ENCODE data around the gene GNL1. TPM values are rescaled to one million over a fixed set of nuclear protein-coding genes. Genes with fewer than 3 reads are reported as not detected.

The GNL1 gene
- total RNA-seq, 4 donors from 2014 or later = 26.6 to 40.4 (median 33.8) TPM

DNA sequence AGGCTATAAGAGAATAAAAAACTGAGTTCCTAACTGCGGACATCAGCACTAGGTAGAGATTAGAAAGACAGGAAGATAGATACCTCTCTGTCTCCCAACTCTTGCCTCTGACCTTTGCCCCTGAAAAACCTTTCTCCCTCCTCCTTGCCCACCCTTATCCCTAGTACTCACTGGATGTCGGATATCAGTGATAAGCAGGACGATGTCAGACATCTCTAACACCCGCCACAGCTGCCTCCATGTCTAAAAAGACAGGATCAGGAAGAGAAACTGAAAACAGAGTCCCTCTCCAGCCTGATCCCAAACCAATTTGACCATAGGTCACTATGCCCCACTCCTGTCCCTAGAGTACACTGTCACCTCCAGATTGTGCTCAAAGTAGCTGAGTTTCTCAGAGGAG, 1.9 kb downstream of the GNL1 start:
- H3K4me1 ChIP-seq = peaks cover 4 to 20% (median 8%) of the 10 kb centered on the region in 4 donors
- no peak for DNase-seq
- H3K27ac ChIP-seq = no peak overlapping the region
- TF ChIP-seq, protein P1, sequence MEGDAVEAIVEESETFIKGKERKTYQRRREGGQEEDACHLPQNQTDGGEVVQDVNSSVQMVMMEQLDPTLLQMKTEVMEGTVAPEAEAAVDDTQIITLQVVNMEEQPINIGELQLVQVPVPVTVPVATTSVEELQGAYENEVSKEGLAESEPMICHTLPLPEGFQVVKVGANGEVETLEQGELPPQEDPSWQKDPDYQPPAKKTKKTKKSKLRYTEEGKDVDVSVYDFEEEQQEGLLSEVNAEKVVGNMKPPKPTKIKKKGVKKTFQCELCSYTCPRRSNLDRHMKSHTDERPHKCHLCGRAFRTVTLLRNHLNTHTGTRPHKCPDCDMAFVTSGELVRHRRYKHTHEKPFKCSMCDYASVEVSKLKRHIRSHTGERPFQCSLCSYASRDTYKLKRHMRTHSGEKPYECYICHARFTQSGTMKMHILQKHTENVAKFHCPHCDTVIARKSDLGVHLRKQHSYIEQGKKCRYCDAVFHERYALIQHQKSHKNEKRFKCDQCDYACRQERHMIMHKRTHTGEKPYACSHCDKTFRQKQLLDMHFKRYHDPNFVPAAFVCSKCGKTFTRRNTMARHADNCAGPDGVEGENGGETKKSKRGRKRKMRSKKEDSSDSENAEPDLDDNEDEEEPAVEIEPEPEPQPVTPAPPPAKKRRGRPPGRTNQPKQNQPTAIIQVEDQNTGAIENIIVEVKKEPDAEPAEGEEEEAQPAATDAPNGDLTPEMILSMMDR (IDR thresholded peaks at IDR 0.05) = no peak
- TF ChIP-seq POLR2A (IDR thresholded peaks at IDR 0.05) = no peak
- H3K9me3 ChIP-seq = no peaks in the 10 kb centered on the region
- H3K36me3 ChIP-seq = peaks cover 0 to 39% (median 0%) of the 10 kb centered on the region in 3 donors
- no peaks in the 10 kb centered on the region for H3K27me3 ChIP-seq
- H3K4me3 ChIP-seq = no peak overlapping the region

DNA sequence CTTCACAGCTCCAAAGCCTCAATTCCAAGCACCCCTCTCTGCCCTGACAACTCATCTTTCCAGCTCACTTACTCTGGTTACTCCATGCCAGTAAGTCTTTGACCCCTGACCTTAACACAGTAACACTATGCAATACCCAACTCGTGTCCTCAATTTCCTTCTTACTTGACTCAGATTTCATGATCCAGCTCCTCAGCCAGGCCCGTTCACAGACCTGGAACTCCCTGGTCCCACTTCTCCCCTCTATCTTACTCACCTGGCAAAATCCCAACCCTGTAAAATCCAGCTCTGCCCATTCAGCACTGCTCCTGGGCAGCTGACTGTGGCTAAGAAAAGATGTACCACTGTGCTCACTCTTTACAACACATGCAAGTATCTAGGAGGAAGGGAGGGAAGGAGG, 7.9 kb downstream of the GNL1 start:
- H3K4me1 ChIP-seq = no peaks in the 10 kb centered on the region
- H3K27ac ChIP-seq = no peak overlapping the region
- peaks cover 0 to 62% (median 0%) of the 10 kb centered on the region in 3 donors for H3K36me3 ChIP-seq
- TF ChIP-seq, protein P1 (IDR thresholded peaks at IDR 0.05) = no peak
- TF ChIP-seq POLR2A (IDR thresholded peaks at IDR 0.05) = no peak
- no peaks in the 10 kb centered on the region for H3K27me3 ChIP-seq
- H3K9me3 ChIP-seq = no peaks in the 10 kb centered on the region
- no peak for DNase-seq
- H3K4me3 ChIP-seq = no peak overlapping the region

DNA sequence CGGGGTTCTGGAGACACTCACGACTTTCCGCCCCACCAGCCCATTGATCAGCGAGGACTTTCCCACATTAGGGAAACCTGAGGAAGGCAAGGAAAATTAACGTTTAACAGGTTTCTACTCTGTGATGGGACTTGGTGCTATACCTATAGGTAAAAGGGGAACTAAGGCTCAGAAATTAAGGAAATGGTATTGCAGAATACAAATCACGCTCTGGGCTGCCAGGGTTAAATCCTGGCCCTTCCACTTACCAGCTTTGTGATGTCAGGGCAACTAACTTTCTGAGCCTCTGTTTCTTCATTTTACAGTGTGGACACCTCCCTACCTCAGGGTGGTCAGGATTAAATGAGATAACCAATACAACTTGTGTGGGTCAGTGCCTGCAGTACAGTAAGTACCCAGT, 8.8 kb downstream of the GNL1 start:
- Histone ChIP-seq H3K27ac (no peak overlapping the region), H3K4me3 (no peak overlapping the region), H3K36me3 (peaks cover 0 to 53% (median 0%) of the 10 kb centered on the region in 3 donors), H3K4me1 (peaks cover 0 to 6% (median 2%) of the 10 kb centered on the region in 4 donors), H3K27me3 (no peaks in the 10 kb centered on the region), H3K9me3 (no peaks in the 10 kb centered on the region)
- DNase-seq = no peak
- no peak for TF ChIP-seq POLR2A (IDR thresholded peaks at IDR 0.05)
- TF ChIP-seq, protein P1 (IDR thresholded peaks at IDR 0.05) = no peak

DNA sequence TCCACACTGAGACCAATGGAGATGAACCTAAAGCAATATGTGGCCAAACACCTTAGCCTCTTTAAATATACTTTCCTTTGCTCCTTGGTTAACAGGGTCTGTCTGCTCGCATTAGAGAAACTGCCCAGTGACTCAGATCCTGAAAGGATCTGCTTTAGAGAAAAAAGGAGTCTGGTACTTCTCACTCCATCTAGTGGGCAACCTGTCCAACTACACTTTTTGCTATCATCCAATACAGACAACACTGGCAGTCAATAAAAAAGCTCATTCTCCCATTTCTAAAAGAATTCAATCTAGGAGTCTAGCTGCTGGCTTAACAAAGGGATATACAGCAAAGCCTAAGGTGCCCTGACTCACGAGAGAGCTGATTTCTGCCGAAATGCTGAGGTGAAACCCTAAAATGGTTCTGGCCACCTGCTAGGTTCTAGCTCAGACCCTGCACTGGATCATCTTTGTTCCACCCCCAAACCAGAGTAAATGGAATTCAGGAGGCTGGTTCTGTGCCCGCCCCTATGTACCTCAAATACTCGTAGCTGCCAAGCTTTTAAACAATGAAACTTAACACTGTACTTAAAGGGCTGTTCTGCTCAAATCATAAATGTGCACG, 11.5 kb downstream of the GNL1 start:
- no peak for DNase-seq

DNA sequence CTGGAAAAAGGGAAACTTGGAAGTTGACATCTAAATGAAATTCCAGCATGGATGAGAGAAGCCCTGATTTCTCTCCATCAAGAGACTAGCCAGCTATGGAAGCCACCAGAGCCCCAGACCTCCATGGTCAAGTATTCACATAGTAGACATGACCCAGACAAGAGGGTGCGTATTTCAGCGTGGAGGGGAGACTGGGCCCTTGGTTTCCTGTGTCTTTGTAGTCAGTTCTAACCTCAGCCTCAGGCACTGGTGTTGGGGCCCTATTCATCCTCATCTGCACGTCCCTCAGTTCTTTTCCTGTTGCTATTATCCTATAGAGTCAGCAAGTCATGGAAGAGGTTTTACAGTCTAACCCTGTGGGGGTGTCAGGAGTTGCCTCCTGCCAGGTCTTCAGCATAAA, 12.5 kb downstream of the GNL1 start:
- H3K4me1 ChIP-seq = peaks cover 0 to 14% (median 2%) of the 10 kb centered on the region in 4 donors
- peak overlapping the region in 1 of 4 donors; percentile 5 for H3K27ac ChIP-seq
- no peaks in the 10 kb centered on the region for H3K27me3 ChIP-seq
- no peaks in the 10 kb centered on the region for H3K9me3 ChIP-seq
- H3K4me3 ChIP-seq = no peak overlapping the region
- TF ChIP-seq, protein P1 (IDR thresholded peaks at IDR 0.05) = no peak
- no peak for TF ChIP-seq POLR2A (IDR thresholded peaks at IDR 0.05)
- no peak for DNase-seq
- H3K36me3 ChIP-seq = peaks cover 0 to 25% (median 0%) of the 10 kb centered on the region in 3 donors

More for the DNA sequence above, 11.5 kb downstream of the GNL1 start:
- peaks cover 0 to 14% (median 2%) of the 10 kb centered on the region in 4 donors for H3K4me1 ChIP-seq
- H3K36me3 ChIP-seq = peaks cover 0 to 29% (median 0%) of the 10 kb centered on the region in 3 donors
- no peak overlapping the region for H3K4me3 ChIP-seq
- no peaks in the 10 kb centered on the region for H3K9me3 ChIP-seq
- H3K27me3 ChIP-seq = no peaks in the 10 kb centered on the region
- TF ChIP-seq, protein P1 (IDR thresholded peaks at IDR 0.05) = peak; percentile 65 to 93 (median 87)
- TF ChIP-seq POLR2A (IDR thresholded peaks at IDR 0.05) = no peak
- no peak overlapping the region for H3K27ac ChIP-seq
